Large intestine (tissue), 12 donors: ENCODE results near the gene LANCL2. TPM values are rescaled to one million over a fixed set of nuclear protein-coding genes. Genes with fewer than 3 reads are reported as not detected.

Experiments
- DNase-seq, 2 donors: peaks; one replicate each; pipeline versions ENCODE4 v3.0.0 to v3.0.0-alpha.2; 2013
- H3K27ac ChIP-seq: one replicate; pipeline ENCODE4 v1.5.1; 2013; ENCODE audit warnings: low read length
- H3K27me3 ChIP-seq: 2 replicates; pipeline ENCODE4 v1.6.1; 2013; ENCODE audit warnings: low read length; ENCODE audit not compliant: control insufficient read depth, insufficient read depth
- H3K36me3 ChIP-seq: 2 replicates; pipeline ENCODE4 v1.6.1; 2013; ENCODE audit warnings: low read length; ENCODE audit not compliant: control insufficient read depth, insufficient read depth
- H3K4me1 ChIP-seq: one replicate; pipeline ENCODE4 v1.6.1; 2013; ENCODE audit warnings: low read length; ENCODE audit not compliant: control insufficient read depth, insufficient read depth
- H3K4me3 ChIP-seq: one replicate; pipeline ENCODE4 v1.5.1; 2013; ENCODE audit warnings: low read length
- H3K9me3 ChIP-seq: one replicate; pipeline ENCODE4 v1.6.1; 2013; ENCODE audit warnings: mild to moderate bottlenecking, low read depth, low read length, moderate library complexity; ENCODE audit not compliant: control insufficient read depth
- WGBS: methylation state at CpG from one replicate; pipeline ENCODE4 v1.1.5; 2013; ENCODE audit warnings: low lambda C conversion rate; ENCODE audit not compliant: insufficient coverage; 5-methylcytosine and 5-hydroxymethylcytosine counted together
- long read RNA-seq, 11 donors: transcript quantifications; one replicate each; lab custom pipeline, GENCODE V29; 2026
- polyA plus RNA-seq: library from polyadenylated mRNA; unstranded; fragments of 120-200 nt; gene quantifications from one replicate; pipeline ENCODE4 v1.2.1, GENCODE V29; 2013

The LANCL2 gene, protein sequence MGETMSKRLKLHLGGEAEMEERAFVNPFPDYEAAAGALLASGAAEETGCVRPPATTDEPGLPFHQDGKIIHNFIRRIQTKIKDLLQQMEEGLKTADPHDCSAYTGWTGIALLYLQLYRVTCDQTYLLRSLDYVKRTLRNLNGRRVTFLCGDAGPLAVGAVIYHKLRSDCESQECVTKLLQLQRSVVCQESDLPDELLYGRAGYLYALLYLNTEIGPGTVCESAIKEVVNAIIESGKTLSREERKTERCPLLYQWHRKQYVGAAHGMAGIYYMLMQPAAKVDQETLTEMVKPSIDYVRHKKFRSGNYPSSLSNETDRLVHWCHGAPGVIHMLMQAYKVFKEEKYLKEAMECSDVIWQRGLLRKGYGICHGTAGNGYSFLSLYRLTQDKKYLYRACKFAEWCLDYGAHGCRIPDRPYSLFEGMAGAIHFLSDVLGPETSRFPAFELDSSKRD
- polyA plus RNA-seq = 20.9 TPM
- long read RNA-seq, donor 1, full-length matches to known transcripts = 7 of 7 reads
- long read RNA-seq, donor 1, partial matches to known transcripts = 0 of 7 reads
- long read RNA-seq, donor 1, other reads (novel, unspliced or antisense) = 0 of 7 reads
- long read RNA-seq, donor 2, full-length matches to known transcripts = 10 of 10 reads
- long read RNA-seq, donor 2, partial matches to known transcripts = 0 of 10 reads
- long read RNA-seq, donor 2, other reads (novel, unspliced or antisense) = 0 of 10 reads
- long read RNA-seq, donor 3, full-length matches to known transcripts = 12 of 12 reads
- long read RNA-seq, donor 3, partial matches to known transcripts = 0 of 12 reads
- long read RNA-seq, donor 3, other reads (novel, unspliced or antisense) = 0 of 12 reads
- long read RNA-seq, donor 4 = 0 reads
- long read RNA-seq, donor 5, full-length matches to known transcripts = 1 of 1 reads
- long read RNA-seq, donor 5, partial matches to known transcripts = 0 of 1 reads
- long read RNA-seq, donor 5, other reads (novel, unspliced or antisense) = 0 of 1 reads
- long read RNA-seq, donor 6, full-length matches to known transcripts = 6 of 11 reads
- long read RNA-seq, donor 6, partial matches to known transcripts = 5 of 11 reads
- long read RNA-seq, donor 6, other reads (novel, unspliced or antisense) = 0 of 11 reads
- long read RNA-seq, donor 7, full-length matches to known transcripts = 4 of 4 reads
- long read RNA-seq, donor 7, partial matches to known transcripts = 0 of 4 reads
- long read RNA-seq, donor 7, other reads (novel, unspliced or antisense) = 0 of 4 reads
- long read RNA-seq, donor 8, full-length matches to known transcripts = 11 of 11 reads
- long read RNA-seq, donor 8, partial matches to known transcripts = 0 of 11 reads
- long read RNA-seq, donor 8, other reads (novel, unspliced or antisense) = 0 of 11 reads
- long read RNA-seq, donor 9, full-length matches to known transcripts = 5 of 5 reads
- long read RNA-seq, donor 9, partial matches to known transcripts = 0 of 5 reads
- long read RNA-seq, donor 9, other reads (novel, unspliced or antisense) = 0 of 5 reads
- long read RNA-seq, donor 10, full-length matches to known transcripts = 11 of 11 reads
- long read RNA-seq, donor 10, partial matches to known transcripts = 0 of 11 reads
- long read RNA-seq, donor 10, other reads (novel, unspliced or antisense) = 0 of 11 reads
- long read RNA-seq, donor 11, full-length matches to known transcripts = 7 of 24 reads
- long read RNA-seq, donor 11, partial matches to known transcripts = 17 of 24 reads
- long read RNA-seq, donor 11, other reads (novel, unspliced or antisense) = 0 of 24 reads

DNA sequence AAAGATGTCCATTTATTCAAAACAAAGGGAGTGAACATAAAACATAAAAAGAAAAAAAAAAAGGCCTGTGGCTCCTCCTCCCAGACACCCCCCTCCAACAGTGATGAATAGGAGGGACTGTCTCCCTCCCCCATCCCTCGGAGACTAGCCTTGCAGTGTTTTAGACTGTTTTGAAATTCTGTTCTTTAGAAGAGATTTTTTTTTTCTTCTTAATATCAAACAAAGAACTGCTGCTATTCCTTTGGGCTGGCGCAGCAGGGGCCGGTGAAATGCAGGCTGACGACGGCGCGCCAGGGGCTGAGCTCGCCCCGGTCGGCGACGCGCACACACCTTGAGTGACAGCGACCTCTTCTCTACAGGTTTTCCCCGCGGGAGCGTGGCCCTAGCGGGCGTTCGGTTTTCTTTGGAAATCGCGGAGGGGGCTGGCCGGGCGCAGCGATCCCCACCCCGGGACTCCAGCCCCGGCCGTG lies at the start of gene LANCL2:
TSS of gene LANCL2 (plus strand) at position 133 of the 470 bp plus-strand sequence. CDS start 689 bp downstream, outside the sequence.
- Histone ChIP-seq H3K4me1 (peaks cover 10% of the 10 kb centered on the region), H3K4me3 (peak within 1 kb of the TSS; percentile 93), H3K36me3 (no peaks in the 10 kb centered on the region), H3K9me3 (no peaks in the 10 kb centered on the region), H3K27me3 (peaks cover 2% of the 10 kb centered on the region), H3K27ac (peak within 1 kb of the TSS; percentile 94)
- no CpG with 5 or more reads among the region's 28 CpGs for WGBS
- peak in 1 of 2 donors; percentile 52 for DNase-seq

DNA sequence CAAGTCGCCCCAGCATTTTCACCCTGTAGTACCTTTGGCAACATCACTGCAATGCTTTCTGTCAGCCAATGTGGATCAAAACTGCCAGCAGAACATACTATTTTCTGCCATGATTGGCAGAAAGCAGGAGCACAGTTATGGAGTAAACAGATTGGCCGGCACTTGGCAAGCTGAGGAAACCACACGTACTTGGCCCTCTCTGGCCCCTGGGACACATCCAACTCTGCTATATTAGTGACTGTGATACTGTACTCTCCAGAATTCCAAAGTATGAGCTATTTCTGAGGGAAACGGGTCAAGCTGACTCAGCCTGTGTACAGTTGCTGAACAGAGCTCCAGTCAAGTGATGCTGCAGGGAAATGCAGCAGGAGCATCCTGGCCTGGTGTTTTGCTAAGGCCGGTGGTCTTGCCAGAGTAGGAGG lies 39.8 kb upstream of the LANCL2 start:
- no peaks in the 10 kb centered on the region for H3K36me3 ChIP-seq
- H3K9me3 ChIP-seq = no peaks in the 10 kb centered on the region
- no peak overlapping the region for H3K27ac ChIP-seq
- no CpG with 5 or more reads among the region's 5 CpGs for WGBS
- H3K4me3 ChIP-seq = no peak overlapping the region
- no peak for DNase-seq
- no peaks in the 10 kb centered on the region for H3K4me1 ChIP-seq
- H3K27me3 ChIP-seq = no peaks in the 10 kb centered on the region

DNA sequence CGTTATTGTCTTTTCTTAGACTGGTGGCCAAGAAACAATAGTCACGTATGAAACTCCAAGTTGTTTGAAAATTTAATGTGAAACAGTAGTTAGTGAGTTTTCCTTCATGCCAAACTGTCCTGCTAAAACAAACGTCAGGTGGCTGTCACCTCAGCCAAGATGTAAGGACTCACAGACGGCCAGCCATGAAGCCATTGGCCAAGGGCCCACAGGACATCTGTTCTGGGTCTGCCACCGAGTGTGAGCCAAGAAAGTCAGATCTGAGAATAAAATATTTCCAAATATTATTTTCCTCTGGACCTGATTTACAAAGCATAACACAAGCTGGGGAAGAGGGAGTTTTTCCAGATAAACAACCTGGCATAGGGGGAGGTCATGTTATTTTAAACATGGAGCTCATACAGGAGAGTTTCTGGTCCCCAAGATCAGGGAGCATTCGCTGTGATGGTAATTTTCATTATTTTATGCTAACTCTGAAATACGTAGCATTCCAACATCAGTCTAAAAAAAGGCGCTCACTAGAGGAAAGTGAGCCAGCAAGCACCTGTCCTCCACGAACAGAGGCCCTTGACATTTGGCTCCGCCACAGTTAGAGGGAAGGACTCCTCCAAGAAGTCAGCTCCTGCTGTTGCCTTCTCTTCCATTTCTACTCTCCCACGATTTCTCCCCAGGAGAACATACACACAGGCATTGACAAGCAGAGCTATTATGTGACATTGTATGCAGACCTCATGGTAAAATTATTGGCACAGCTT lies 38.9 kb upstream of the LANCL2 start:
- Histone ChIP-seq H3K4me1 (no peaks in the 10 kb centered on the region), H3K4me3 (no peak overlapping the region), H3K27me3 (no peaks in the 10 kb centered on the region), H3K36me3 (no peaks in the 10 kb centered on the region), H3K9me3 (no peaks in the 10 kb centered on the region), H3K27ac (no peak overlapping the region)
- no peak for DNase-seq
- 90% methylated on average over 2 of the region's 11 CpGs for WGBS

DNA sequence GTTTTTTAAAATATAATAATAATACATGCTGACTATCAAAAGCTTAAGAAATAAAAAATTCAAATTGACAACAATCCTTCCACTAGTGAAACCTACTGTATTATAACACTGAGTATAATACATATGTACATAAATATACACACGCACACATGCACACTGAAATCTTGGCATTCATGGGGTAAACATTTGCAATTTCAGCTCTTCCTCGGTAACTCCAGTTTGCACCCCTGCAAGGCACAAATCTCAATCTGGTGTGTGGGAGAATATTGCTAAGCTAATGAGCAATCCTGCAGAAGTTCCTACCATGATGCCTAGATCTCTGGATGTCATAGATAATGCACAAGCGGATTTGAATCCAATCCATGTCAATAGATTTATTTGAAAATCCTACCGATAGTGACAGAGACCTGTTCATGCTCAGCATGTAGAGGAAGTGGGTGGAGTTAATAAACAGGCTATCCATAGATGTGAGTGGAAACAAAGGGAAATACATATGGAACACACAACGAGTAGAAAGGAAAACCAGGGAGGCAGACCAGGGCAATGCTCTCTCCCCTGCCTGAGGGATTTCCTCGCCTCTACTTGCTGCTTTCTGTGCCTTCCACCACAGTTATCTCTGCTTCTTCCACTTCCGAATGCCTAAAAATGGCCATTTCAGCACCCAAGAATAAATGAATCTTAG lies 38.1 kb upstream of the LANCL2 start:
- Histone ChIP-seq H3K4me1 (no peaks in the 10 kb centered on the region), H3K4me3 (no peak overlapping the region), H3K9me3 (no peaks in the 10 kb centered on the region), H3K27ac (no peak overlapping the region), H3K36me3 (no peaks in the 10 kb centered on the region), H3K27me3 (no peaks in the 10 kb centered on the region)
- 78% methylated on average over 2 of the region's 7 CpGs for WGBS
- no peak for DNase-seq

DNA sequence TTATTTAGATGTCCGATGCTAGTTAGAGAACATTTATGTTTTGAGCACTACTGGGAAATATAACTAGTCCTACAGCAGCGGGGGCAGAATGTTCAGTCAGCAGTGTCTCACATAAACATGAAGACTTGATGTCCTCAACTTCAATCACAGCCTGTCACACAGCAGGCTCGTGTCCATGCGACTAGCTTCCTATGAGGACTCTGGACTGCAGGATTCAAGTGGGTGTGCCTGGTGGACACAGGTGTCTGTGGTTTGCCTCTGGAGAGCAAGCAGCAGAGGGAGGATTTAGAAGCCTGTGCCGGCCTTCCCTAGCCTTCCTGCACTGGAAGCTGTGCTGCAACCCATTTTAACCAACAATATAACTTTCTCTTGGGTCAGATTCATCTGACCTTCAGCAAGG lies 30.0 kb upstream of the LANCL2 start:
- Histone ChIP-seq H3K36me3 (no peaks in the 10 kb centered on the region), H3K27ac (no peak overlapping the region), H3K27me3 (no peaks in the 10 kb centered on the region), H3K4me1 (no peaks in the 10 kb centered on the region), H3K4me3 (no peak overlapping the region), H3K9me3 (no peaks in the 10 kb centered on the region)
- DNase-seq = peak in 1 of 2 donors; percentile 42
- WGBS = 80% methylated on average over 1 of the region's 5 CpGs

DNA sequence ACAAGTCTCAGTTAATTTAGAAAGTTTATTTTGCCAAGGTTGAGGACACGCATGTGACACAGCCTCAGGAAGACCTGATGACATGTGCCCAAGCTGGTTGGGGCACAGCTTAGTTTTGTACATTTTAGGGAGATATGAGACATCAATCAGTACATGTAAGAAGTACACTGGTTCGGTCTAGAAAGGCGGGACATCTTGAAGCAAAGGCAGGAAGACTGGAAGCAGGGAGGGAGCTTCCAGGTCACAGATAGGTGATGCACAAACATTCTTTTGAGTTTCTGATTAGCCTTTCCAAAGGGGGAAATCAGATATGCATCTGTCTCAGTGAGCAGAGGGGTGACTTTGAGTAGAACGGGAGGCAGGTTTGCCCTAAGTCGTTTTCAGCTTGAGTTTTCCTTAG lies 29.4 kb upstream of the LANCL2 start:
- Histone ChIP-seq H3K9me3 (no peaks in the 10 kb centered on the region), H3K4me3 (no peak overlapping the region), H3K4me1 (no peaks in the 10 kb centered on the region), H3K27me3 (no peaks in the 10 kb centered on the region), H3K36me3 (no peaks in the 10 kb centered on the region), H3K27ac (no peak overlapping the region)
- no peak for DNase-seq
- WGBS = no CpG with 5 or more reads among the region's 5 CpGs

DNA sequence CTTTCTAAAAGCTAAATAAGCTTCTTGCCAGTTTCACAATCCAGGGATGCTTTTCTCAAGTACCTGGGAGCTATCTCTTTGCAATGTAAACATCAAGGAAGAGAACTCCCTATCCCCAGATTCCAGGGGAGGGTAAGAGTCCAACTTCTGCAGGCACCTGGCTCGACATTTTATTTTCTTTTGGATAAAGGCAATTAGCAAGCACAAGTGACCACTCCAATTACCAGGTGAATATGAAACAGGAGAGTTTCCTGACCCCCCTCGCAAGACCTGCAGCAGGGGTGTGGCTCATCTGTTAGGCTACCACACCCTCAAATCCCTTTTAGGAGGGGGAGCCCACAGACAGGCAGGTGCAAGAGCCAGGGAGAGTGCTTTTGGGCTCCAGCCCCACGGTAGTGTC lies 28.6 kb upstream of the LANCL2 start:
- no CpG with 5 or more reads among the region's 3 CpGs for WGBS
- Histone ChIP-seq H3K36me3 (no peaks in the 10 kb centered on the region), H3K27me3 (no peaks in the 10 kb centered on the region)

DNA sequence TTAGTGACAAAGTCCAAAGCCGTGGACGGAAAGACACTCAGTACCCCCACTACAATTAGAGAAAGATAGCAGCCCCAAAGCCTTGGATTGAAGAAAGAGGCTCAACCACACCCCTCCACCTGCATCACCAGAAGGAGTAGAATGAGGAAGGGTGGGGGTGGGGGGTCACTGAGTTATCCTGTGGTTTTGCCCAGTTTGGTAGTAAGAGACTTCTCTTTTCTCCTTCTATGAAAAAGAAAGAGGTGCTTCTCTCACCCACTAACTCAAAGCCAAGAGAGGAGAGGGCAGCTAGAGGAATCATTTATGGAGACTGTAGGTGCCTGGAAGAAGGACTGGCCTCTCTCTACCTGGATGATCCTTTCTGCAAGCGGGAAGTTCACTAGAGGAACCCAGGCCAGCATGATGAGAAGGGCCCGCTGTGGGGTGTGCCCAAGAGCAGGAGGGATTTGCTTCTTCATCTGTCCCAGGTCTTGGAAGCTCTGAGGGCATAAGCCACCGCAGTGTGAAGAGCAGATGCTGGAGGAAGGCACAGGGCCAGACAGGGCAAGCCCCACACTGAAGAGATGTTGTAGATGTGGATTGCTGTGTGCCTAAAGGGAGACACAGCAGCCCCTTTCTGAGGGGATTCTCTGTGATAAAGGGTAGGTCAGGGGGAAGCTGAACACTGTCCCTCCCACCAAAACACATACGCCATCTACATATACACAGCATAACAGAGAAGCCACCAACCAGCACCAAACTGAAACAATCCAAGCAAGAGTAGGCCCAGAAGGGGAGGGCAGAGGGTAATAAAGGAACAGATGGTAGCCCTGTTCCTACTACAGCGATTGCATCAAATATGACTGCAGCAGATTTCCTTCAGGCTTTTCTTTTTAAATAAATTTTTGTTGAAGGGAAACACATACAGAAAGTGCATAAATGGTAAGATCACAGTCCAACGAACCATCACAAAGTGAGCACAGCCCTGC lies 25.8 kb upstream of the LANCL2 start:
- no peak for DNase-seq
- WGBS = no CpG with 5 or more reads among the region's 8 CpGs

More for the DNA sequence above, 28.6 kb upstream of the LANCL2 start:
- H3K9me3 ChIP-seq = no peaks in the 10 kb centered on the region
- H3K4me1 ChIP-seq = no peaks in the 10 kb centered on the region
- no peak overlapping the region for H3K27ac ChIP-seq
- DNase-seq = no peak
- no peak overlapping the region for H3K4me3 ChIP-seq

More for the DNA sequence above, 25.8 kb upstream of the LANCL2 start:
- H3K36me3 ChIP-seq = no peaks in the 10 kb centered on the region
- H3K27me3 ChIP-seq = no peaks in the 10 kb centered on the region
- H3K27ac ChIP-seq = no peak overlapping the region
- H3K4me1 ChIP-seq = no peaks in the 10 kb centered on the region
- no peak overlapping the region for H3K4me3 ChIP-seq
- H3K9me3 ChIP-seq = peaks cover 23% of the 10 kb centered on the region
